GM12865 (cell line): ENCODE results near the gene GLCCI1.
A peak's percentile ranks its signal among the peaks of the same experiment; 100 is the strongest.
"Not testable (repeated sequence)": the region's sequence is repeated elsewhere in the genome, so short reads cannot be mapped to it uniquely, and the experiment has no call there.

Experiments
- DNase-seq: peaks from one replicate; pipeline ENCODE4 v3.0.0; 2010; ENCODE audit warnings: low read depth
- H3K4me3 ChIP-seq: 2 replicates; pipeline ENCODE4 v1.5.1; 2011; ENCODE audit warnings: mild to moderate bottlenecking, low read depth, low read length, control low read depth
- CTCF ChIP-seq: IDR thresholded peaks from 2 replicates; pipeline ENCODE4 v1.5.1; 2011; ENCODE audit warnings: low read length, control low read depth, low read depth, inconsistent platforms; ENCODE audit not compliant: insufficient read depth; ENCODE audit errors: missing control alignments

GLCCI1 gene

GRCh38 chr7:7984424-7984823, 15.8 kb downstream of the GLCCI1 start:
- TF ChIP-seq CTCF, result no peak
- no peak for DNase-seq
- H3K4me3 ChIP-seq, result no peak overlapping the region

- DNase-seq, result no peak
- H3K4me3 ChIP-seq, result no peak overlapping the region
- TF ChIP-seq CTCF, result no peak
These were observed 20.1 kb downstream of the GLCCI1 start for GRCh38 chr7:7988706-7989105.

- TF ChIP-seq CTCF, result no peak
- DNase-seq, result no peak
- no peak overlapping the region for H3K4me3 ChIP-seq
These were observed 20.5 kb downstream of the GLCCI1 start for GRCh38 chr7:7989133-7989532.

- H3K4me3 ChIP-seq, result peak overlapping the region; percentile 13; the same call in 1 of the 2 replicates
- no peak for TF ChIP-seq CTCF
- no peak for DNase-seq
These were observed 21.2 kb downstream of the GLCCI1 start for GRCh38 chr7:7989616-7990440.

GRCh38 chr7:7990441-7990761, 21.8 kb downstream of the GLCCI1 start:
- no peak for TF ChIP-seq CTCF
- DNase-seq, result no peak
- no peak overlapping the region for H3K4me3 ChIP-seq

- H3K4me3 ChIP-seq, result no peak overlapping the region
- DNase-seq, result no peak
- TF ChIP-seq CTCF, result no peak
These were observed 23.9 kb downstream of the GLCCI1 start for GRCh38 chr7:7992506-7992905.

GRCh38 chr7:7995348-7995747, 26.8 kb downstream of the GLCCI1 start:
- H3K4me3 ChIP-seq, DNase-seq: not testable (repeated sequence)
